ENCODE data around the gene PCDHA3.

GRCh38 chr5:140833993-140834392 lies 33.1 kb downstream of the PCDHA3 start, which contains the start of gene PCDHA7:
- no peak for TF ChIP-seq POLR2AphosphoS5 (IDR thresholded peaks at IDR 0.05; ENCODE audit: borderline replicate concordance, low read depth, low read length)
- TF ChIP-seq EZH2 (IDR thresholded peaks at IDR 0.05): no peak

All from SK-N-MC (cell line).